HG03060 (cell line): ENCODE measurements around the gene TRIM41.
"Not testable (repeated sequence)": the region's sequence is repeated elsewhere in the genome, so short reads cannot be mapped to it uniquely, and the experiment has no call there.

Experiments used
- ATAC-seq: cut with Tn5 transposase; IDR thresholded peaks from one replicate; pipeline ENCODE4 v1.9.1; 2021; ENCODE audit warnings: low read depth, moderate number of reproducible peaks; ENCODE audit not compliant: unreplicated experiment

Gene TRIM41

GRCh38 chr5:181223058-181223728, at the start of gene TRIM41:
TRIM41 (plus strand) TSS chr5:181223281; CDS start chr5:181224000, 719 bp downstream.
- peak; percentile 34 for ATAC-seq

DNA sequence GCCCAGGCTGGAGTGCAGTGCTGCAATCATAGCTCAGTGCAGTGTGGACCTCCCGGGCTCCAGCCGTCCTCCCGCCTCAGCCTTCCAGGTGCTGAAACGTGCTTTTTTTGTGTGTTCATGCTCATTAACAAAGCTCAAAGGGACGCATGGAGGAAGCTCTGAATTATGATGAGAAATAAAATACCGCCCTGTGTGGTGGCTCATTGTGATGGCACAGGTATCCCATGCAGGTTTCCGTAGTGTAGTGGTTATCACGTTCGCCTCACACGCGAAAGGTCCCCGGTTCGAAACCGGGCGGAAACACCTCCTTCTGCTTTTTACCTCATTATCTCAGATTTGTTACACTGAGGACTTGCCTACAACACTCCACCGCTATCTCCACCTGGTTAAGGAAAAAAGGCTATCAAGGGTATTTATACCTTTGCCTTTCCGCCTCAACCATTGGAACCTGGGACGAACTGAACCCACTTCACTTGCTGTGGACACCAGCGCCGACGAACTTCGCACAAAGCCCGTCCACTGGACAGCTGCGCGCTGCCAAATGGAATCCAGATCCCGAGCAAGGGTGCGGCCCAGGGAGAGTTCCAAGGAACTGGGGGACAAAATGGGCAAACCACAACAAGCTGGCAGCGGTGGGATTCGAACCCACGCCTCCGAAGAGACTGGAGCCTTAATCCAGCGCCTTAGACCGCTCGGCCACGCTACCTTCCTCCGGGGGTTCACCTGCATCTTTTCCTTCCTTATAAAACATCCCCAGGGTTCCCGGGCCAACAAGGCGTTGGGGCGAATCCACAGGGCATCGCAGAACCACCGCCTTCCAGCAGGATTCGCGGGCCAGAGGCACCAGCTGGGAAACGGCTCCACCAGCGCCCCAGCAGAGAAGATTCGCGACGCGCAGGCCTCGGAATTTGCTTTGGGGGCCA, 49.4 kb upstream of the TRIM41 start:
- ATAC-seq, result no peak

- no peak for ATAC-seq
Observed at GRCh38 chr5:181176254-181176952, 46.7 kb upstream of the TRIM41 start.

- ATAC-seq, result not testable (repeated sequence)
Observed at GRCh38 chr5:181177559-181177958, 45.5 kb upstream of the TRIM41 start.

- peak; percentile 52 for ATAC-seq
Observed at GRCh38 chr5:181181650-181182565, 41.2 kb upstream of the TRIM41 start.

- no peak for ATAC-seq
Observed at GRCh38 chr5:181182651-181183050, 40.4 kb upstream of the TRIM41 start.

DNA sequence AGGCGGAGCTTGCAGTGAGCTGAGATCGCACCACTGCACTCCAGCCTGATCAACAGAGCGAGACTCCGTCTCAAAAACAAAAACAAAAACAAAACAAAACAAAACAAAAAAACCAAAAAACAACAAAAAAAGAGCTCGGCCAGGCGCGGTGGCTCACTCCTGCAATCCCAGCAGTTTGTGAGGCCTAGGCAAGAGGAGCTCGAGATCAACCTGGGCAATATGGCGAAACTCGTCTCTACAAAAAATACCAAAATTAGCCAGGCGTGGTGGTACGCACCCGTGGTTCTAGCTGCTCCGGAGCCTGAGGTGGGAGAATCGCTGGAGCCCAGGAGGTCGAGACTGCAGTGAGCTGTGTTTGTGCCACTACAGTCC, 38.2 kb upstream of the TRIM41 start:
- no peak for ATAC-seq

DNA sequence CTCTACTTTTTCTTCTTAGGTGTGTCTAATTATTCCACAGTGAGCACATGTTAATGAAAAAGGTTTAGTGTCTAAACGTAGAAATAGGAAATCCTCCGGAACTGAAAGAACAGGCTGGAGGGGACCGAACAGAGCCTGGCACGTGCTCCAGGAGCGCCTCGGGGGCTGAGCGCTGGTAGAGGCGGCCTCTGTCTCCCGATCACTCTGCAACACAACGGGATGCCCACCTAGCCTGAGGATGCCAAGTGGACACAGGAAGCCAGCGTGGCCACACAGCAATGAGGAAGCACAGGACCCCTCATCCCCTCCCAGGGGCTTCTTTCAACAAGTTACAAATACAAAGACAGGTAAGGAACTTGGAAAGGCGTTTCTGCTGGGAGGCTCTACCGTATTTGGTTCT, 37.5 kb upstream of the TRIM41 start:
- no peak for ATAC-seq

DNA sequence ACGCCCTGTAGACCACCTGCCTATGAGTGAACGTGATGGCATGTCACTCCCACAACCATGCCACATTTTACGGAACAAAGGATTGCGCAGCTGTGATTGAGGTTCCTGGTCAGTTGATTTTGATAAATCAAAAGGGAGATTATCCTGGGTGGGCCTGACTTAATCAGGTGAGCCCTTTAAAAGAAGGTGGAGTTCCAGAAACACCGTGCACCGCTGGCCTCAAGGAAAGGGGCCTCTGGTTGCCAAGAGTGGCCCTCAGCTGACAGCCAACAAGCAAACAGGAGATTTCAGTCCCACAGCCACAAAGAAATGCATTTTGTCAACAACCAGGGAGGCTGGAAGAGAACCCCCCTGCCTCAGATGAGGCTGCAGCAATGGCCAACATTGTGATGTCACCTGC, 37.1 kb upstream of the TRIM41 start:
- no peak for ATAC-seq

DNA sequence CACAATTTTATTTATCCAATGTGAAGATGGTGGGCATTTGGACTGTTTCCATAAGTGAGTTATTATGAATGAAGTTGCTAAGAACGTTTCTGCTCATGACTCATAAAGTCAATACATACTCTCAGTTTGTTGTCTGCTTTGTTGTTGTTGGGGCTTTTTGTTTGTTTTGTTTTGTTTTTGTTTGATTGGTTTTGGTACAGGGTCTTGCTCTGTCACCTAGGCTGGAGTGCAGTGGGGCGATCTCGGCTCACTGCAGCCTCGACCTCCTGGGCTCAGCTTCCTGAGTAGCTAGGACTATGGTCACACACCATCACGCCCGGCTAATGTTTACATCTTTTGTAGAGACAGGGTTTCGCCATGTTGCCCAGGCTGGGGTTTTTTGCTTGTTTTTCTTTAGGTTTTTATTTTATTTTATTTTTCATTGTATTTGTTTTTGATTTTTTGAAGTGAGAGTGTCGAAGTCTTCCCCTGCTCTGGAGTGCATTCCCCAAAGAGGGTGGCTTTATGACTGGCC, 36.0 kb upstream of the TRIM41 start:
- no peak for ATAC-seq

DNA sequence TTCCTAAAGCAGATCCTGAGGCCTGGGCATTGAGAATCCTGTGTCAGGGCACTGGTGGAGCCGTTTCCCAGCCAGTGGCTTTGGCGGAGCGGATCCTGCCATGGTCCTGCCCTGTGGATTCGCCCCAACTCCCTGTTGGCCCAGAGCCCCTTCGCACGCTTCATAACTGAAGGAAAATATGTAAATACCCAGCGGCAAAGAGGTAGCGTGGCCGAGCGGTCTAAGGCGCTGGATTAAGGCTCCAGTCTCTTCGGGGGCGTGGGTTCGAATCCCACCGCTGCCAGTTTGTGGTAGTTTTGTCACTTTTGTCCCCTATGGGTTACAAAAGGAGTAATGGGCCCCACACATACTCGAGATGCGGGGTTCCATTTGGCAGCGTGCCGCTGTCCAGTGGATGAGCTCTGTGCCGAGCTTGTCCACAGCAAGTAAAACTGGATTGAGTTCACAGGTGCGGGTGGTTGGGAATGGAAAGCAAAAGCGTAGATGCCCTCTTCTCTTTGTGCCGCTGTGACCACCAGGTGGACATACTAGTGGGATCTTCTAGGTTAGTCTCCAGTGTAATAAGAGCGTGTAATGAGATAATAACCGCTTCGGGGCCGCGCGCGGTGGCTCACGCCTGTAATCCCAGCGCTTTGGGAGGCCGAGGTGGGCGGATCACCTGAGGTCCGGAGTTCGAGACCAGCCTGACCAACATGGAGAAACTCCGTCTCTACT, 35.4 kb upstream of the TRIM41 start:
- ATAC-seq, result no peak

GRCh38 chr5:181188700-181189362, 34.2 kb upstream of the TRIM41 start:
- no peak for ATAC-seq

DNA sequence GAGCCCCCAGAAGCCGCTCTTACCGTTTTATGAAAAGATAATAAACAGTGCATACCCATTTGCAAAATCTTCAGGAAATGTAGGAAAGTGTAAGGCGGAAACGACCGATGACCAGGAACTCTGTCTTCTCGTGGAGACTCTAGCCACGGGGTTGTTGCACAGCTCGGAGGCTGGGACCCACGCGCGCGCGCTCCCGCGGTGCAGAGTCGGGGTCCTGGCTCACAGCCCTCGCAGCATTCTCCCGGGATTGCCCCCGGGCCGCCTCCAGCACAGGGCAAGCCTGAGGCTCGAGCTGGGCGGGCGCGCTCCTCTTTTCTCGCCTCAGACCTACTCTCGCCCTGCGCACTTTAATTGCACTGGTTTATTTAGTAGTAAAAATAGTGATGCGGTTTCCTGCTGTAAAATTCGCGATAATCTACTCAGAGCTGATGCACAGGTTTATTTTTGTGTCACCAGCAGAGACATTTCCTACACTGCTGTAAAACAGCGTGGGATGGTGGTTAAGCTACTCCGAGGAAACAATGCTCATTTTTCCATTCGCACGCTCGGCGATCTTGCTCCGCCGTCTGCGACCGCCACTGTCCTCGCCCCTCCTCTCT, 33.6 kb upstream of the TRIM41 start:
- ATAC-seq, result no peak

GRCh38 chr5:181189962-181190710, 32.9 kb upstream of the TRIM41 start:
- ATAC-seq, result no peak

DNA sequence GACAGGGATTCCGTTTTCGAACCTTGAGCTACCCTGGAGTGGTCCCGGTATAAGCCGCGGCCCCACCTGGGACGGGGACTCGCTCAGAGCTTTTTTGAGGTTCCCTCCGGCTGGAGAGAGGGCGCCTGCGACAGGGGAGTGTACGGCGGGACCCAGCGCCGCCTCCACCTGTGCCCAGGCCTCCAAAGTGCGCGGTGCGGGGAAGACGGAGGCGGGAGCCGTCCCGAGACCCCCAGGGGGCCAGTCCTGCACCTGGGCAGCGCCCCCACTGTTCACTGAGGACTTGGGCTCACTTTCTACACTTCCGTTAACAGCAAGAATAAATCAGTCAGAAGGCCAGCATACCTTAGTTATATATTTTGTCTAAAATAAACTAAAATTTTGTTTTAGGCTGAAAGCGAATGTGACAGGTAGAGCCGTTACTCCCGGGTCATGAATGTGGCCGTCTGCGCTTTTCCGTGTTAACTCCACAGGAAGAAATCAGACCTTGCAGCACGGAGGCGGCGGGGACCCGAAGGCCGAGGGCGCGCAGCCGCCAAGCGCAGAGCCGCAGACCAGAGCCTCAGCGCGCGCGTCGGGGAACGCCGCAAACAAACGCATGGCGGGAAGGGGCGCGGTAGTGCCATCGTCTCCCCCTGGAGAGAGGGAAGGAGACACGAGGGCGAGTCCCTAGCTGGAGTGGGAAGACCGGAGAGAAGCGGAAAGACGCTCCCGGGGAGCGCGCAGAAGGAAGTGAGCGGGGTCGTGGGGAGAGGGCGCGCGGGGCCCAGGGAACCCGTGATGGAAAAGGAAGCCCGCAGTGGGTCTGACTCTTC, 32.2 kb upstream of the TRIM41 start:
- ATAC-seq, result no peak

- peak; percentile 41 for ATAC-seq
Observed at GRCh38 chr5:181191526-181192336, 31.4 kb upstream of the TRIM41 start.
